Loucy (cell line): ENCODE measurements around the gene CASD1.

Experiments used
- H2AFZ ChIP-seq: fragments of 200-600 bp; sonication (generic); 2 replicates; pipeline ENCODE4 v1.6.0; 2016; ENCODE audit warnings: antibody characterized with exemption, mild to moderate bottlenecking, low read length, moderate library complexity
- H3F3A ChIP-seq: fragments of 200-600 bp; 2 replicates; pipeline ENCODE4 v1.6.0; 2016; ENCODE audit warnings: antibody characterized with exemption, low read depth, mild to moderate bottlenecking
- H3K27me3 ChIP-seq: fragments of 200-600 bp; sonication (generic); 2 replicates; pipeline ENCODE4 v1.6.1; 2014; ENCODE audit warnings: low read length, mild to moderate bottlenecking; ENCODE audit not compliant: insufficient read depth, poor library complexity, severe bottlenecking
- H3K36me3 ChIP-seq: fragments of 200-600 bp; sonication (generic); 2 replicates; pipeline ENCODE4 v1.6.1; 2016; ENCODE audit warnings: low read length; ENCODE audit not compliant: insufficient read depth
- H3K4me1 ChIP-seq: fragments of 200-600 bp; sonication (generic); 2 replicates; pipeline ENCODE4 v1.5.1; 2014; ENCODE audit warnings: low read length, mild to moderate bottlenecking; ENCODE audit not compliant: insufficient read depth, poor library complexity, severe bottlenecking
- H3K4me2 ChIP-seq: fragments of 200-600 bp; sonication (generic); 2 replicates; pipeline ENCODE4 v1.6.0; 2014; ENCODE audit warnings: antibody characterized with exemption, low read length, low read depth, mild to moderate bottlenecking; ENCODE audit not compliant: poor library complexity, severe bottlenecking
- H3K4me3 ChIP-seq: fragments of 200-600 bp; sonication (generic); 2 replicates; pipeline ENCODE4 v1.5.1; 2014; ENCODE audit warnings: low read length, mild to moderate bottlenecking, mixed read lengths; ENCODE audit not compliant: poor library complexity, severe bottlenecking
- H3K79me2 ChIP-seq: fragments of 200-600 bp; sonication (generic); 2 replicates; pipeline ENCODE4 v1.6.1; 2014; ENCODE audit warnings: low read length; ENCODE audit not compliant: insufficient read depth
- H3K9ac ChIP-seq: fragments of 200-600 bp; sonication (generic); 2 replicates; pipeline ENCODE4 v1.6.0; 2014; ENCODE audit warnings: mild to moderate bottlenecking, low read depth, low read length, moderate library complexity; ENCODE audit not compliant: poor library complexity, severe bottlenecking
- H3K9me2 ChIP-seq: fragments of 200-600 bp; sonication (generic); replicated peaks from 2 replicates; pipeline ENCODE4 v1.6.1; 2016; ENCODE audit warnings: low read depth, low read length, mixed read lengths
- H3K9me3 ChIP-seq: fragments of 200-600 bp; sonication (generic); 2 replicates; pipeline ENCODE4 v1.6.1; 2014; ENCODE audit warnings: mild to moderate bottlenecking, antibody characterized with exemption, low read length, low read depth; ENCODE audit not compliant: insufficient read depth
- H4K20me1 ChIP-seq: fragments of 200-600 bp; sonication (generic); 2 replicates; pipeline ENCODE4 v1.6.0; 2014; ENCODE audit warnings: antibody characterized with exemption, low read length, mild to moderate bottlenecking; ENCODE audit not compliant: insufficient read depth, poor library complexity, severe bottlenecking
- EZH2phosphoT487 ChIP-seq: fragments of 200-600 bp; IDR thresholded peaks from 2 replicates; pipeline ENCODE4 v1.6.1; 2018; ENCODE audit warnings: antibody characterized with exemption, mild to moderate bottlenecking, moderate library complexity, borderline replicate concordance
- TF ChIP-seq, protein P1 (sequence below): fragments of 200-600 bp; sonication (generic); conservative IDR thresholded peaks from 2 replicates; pipeline ENCODE4 v1.5.1; 2014; ENCODE audit warnings: mild to moderate bottlenecking, antibody characterized with exemption, low read length

Gene CASD1

DNA sequence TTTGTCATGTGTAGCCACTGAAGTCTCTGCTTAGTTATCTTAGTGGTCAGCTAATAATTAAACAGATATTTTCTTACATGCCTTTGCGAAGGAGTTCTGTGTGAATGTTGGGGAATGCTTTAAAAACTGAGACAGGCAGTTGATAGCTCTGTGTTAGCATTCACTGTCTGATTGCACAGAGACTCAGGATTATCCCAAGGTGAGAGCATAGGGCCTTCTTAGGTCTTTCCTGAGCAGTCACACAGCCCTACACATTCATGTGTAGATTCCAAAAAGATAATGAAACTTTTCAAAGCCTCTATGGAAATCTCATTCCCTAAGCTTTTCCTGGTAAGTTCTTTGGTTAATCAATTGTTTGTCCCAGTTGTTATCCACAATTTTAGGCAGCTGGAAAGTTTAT is 67.7 kb downstream of the CASD1 start:
- no peak overlapping the region for H3K9ac ChIP-seq
- no peak for TF ChIP-seq EZH2phosphoT487
- TF ChIP-seq, protein P1, sequence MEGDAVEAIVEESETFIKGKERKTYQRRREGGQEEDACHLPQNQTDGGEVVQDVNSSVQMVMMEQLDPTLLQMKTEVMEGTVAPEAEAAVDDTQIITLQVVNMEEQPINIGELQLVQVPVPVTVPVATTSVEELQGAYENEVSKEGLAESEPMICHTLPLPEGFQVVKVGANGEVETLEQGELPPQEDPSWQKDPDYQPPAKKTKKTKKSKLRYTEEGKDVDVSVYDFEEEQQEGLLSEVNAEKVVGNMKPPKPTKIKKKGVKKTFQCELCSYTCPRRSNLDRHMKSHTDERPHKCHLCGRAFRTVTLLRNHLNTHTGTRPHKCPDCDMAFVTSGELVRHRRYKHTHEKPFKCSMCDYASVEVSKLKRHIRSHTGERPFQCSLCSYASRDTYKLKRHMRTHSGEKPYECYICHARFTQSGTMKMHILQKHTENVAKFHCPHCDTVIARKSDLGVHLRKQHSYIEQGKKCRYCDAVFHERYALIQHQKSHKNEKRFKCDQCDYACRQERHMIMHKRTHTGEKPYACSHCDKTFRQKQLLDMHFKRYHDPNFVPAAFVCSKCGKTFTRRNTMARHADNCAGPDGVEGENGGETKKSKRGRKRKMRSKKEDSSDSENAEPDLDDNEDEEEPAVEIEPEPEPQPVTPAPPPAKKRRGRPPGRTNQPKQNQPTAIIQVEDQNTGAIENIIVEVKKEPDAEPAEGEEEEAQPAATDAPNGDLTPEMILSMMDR = no peak
- H3K9me2 ChIP-seq = no peaks in the 10 kb centered on the region
- no peak overlapping the region for H3K4me3 ChIP-seq
- H3K4me1 ChIP-seq = peaks cover 7% of the 10 kb centered on the region
- no peaks in the 10 kb centered on the region for H3K79me2 ChIP-seq
- no peaks in the 10 kb centered on the region for H3F3A ChIP-seq
- no peak overlapping the region for H3K4me2 ChIP-seq
- H4K20me1 ChIP-seq = no peaks in the 10 kb centered on the region
- H3K9me3 ChIP-seq = peaks cover 3% of the 10 kb centered on the region; the same call in 1 of the 2 replicates
- no peaks in the 10 kb centered on the region for H3K36me3 ChIP-seq
- H3K27me3 ChIP-seq = no peaks in the 10 kb centered on the region
- H2AFZ ChIP-seq = no peak overlapping the region

- Histone ChIP-seq H3K79me2 (no peaks in the 10 kb centered on the region), H3F3A (no peaks in the 10 kb centered on the region), H3K4me3 (no peak overlapping the region), H3K27me3 (no peaks in the 10 kb centered on the region), H3K36me3 (no peaks in the 10 kb centered on the region), H3K9me2 (no peaks in the 10 kb centered on the region), H3K9me3 (peaks cover 3% of the 10 kb centered on the region; the same call in 1 of the 2 replicates), H3K4me1 (peaks cover 7% of the 10 kb centered on the region), H4K20me1 (no peaks in the 10 kb centered on the region), H3K4me2 (no peak overlapping the region), H2AFZ (no peak overlapping the region), H3K9ac (no peak overlapping the region)
- TF ChIP-seq EZH2phosphoT487 = no peak
- TF ChIP-seq, protein P1 = no peak
Measured at GRCh38 chr7:94578614-94579013, 69.0 kb downstream of the CASD1 start.

GRCh38 chr7:94579470-94579869 is 69.9 kb downstream of the CASD1 start:
- Histone ChIP-seq H3K36me3 (no peaks in the 10 kb centered on the region), H3K4me3 (no peak overlapping the region), H3K4me1 (peaks cover 7% of the 10 kb centered on the region)

More at GRCh38 chr7:94579470-94579869, 69.9 kb downstream of the CASD1 start:
- TF ChIP-seq, protein P1 = no peak
- TF ChIP-seq EZH2phosphoT487 = no peak
- H3F3A ChIP-seq = no peaks in the 10 kb centered on the region
- H4K20me1 ChIP-seq = no peaks in the 10 kb centered on the region
- H2AFZ ChIP-seq = no peak overlapping the region
- H3K9me3 ChIP-seq = peaks cover 3% of the 10 kb centered on the region; the same call in 1 of the 2 replicates
- no peaks in the 10 kb centered on the region for H3K79me2 ChIP-seq
- no peak overlapping the region for H3K4me2 ChIP-seq
- no peaks in the 10 kb centered on the region for H3K27me3 ChIP-seq
- H3K9ac ChIP-seq = no peak overlapping the region
- no peaks in the 10 kb centered on the region for H3K9me2 ChIP-seq
